Vagina (tissue), 2 donors: Measurements from ENCODE around the gene ST3GAL5. TPM values are rescaled to one million over a fixed set of nuclear protein-coding genes. Genes with fewer than 3 reads are reported as not detected.

Experiments used
- DNase-seq, 2 donors: peaks; one replicate each; pipeline ENCODE4 v3.0.0-alpha.2; 2017; ENCODE audit errors: extremely low spot score in 2 of 2
- H3K27ac ChIP-seq: fragments of 200-600 bp; sonication (generic); one replicate; pipeline ENCODE4 v1.5.1; 2019
- H3K27me3 ChIP-seq: fragments of 200-600 bp; sonication (generic); one replicate; pipeline ENCODE4 v1.5.1; 2019
- H3K36me3 ChIP-seq, 2 donors: fragments of 200-600 bp; sonication (generic); one replicate each; pipeline ENCODE4 v1.5.1; 2017 to 2019
- H3K4me1 ChIP-seq: fragments of 200-600 bp; sonication (generic); one replicate; pipeline ENCODE4 v1.5.1; 2019
- H3K4me3 ChIP-seq, 2 donors: fragments of 200-600 bp; sonication (generic); 1 replicate in 1 of 2; 2 replicates in 1 of 2; pipeline ENCODE4 v1.5.1; 2016 to 2019
- H3K9me3 ChIP-seq: fragments of 200-600 bp; sonication (generic); one replicate; pipeline ENCODE4 v1.5.1; 2019
- POLR2A ChIP-seq, 2 donors: fragments of 450-650 bp; IDR thresholded peaks; one replicate each; pipeline ENCODE4 v1.6.1; 2017; ENCODE audit warnings: antibody characterized with exemption in 2 of 2, mild to moderate bottlenecking in 2 of 2, moderate library complexity in 2 of 2
- POLR2AphosphoS5 ChIP-seq, 2 donors: sonication (generic); formaldehyde crosslinking; IDR thresholded peaks; one replicate each; pipeline ENCODE4 v1.9.0; 2017; ENCODE audit warnings: antibody characterized with exemption in 2 of 2, mild to moderate bottlenecking in 2 of 2, low read depth in 1 of 2; ENCODE audit not compliant: insufficient read depth in 1 of 2
- intact Hi-C: fragments of 100-400 bp; cut with DNase I; formaldehyde crosslinking; loops from one replicate; pipeline ENCODE4 v1.15.1; 2023
- total RNA-seq: library from RNA; depleted of rRNA; stranded (reverse); fragments of >200 nt; gene quantifications from one replicate; pipeline ENCODE4 v1.2.3, GENCODE V29; 2016
- TF ChIP-seq, protein P1 (sequence below), 3 experiments: fragments of 450-650 bp in 2 of 3; fragments of 200-600 bp in 1 of 3; sonication (generic) in 1 of 3; IDR thresholded peaks; one replicate each; pipeline ENCODE4 v1.5.1; 2017 to 2019; ENCODE audit warnings: antibody characterized with exemption in 3 of 3, mild to moderate bottlenecking in 2 of 3, moderate library complexity in 2 of 3

ST3GAL5 gene
- total RNA-seq, 1 donor from 2014 or later: 16.2 TPM

DNA sequence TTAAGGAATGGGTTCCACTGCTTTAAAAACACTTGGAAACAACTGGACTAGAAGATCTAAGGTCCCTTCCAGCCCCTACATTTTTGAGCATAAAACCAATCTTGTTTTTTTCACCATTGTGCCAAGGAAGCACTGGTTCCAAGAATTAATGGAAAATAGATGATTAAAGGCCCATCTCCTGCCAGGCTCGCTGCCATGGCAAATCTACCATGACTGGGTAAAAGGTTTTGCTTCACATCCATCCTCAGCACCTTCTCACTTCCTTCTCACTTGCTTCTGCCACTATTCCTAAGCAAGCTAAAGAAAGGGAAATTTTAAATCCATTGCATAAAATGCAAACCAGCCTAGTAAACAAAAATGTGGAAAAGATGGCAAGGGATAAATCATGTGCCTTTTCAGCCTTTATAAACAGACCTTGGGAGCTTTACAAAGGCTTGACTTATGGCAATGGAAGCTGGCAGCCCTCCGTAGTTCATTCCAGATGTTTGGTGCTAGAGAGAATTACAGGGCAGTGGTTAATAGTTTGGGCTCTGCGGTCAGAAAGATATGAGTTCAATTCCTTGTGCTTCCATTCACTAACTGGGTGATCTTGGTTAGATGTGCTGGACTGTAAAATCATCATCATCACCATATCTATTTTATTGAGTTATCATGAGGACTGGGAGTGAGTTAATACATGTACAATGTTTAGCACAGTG is 27.0 kb upstream of the ST3GAL5 start:
- Histone ChIP-seq H3K36me3 (no peaks in the 10 kb centered on the region), H3K27ac (peak overlapping the region; percentile 67), H3K27me3 (no peaks in the 10 kb centered on the region), H3K4me1 (peaks cover 22% of the 10 kb centered on the region), H3K9me3 (no peaks in the 10 kb centered on the region), H3K4me3 (no peak overlapping the region)
- DNase-seq: no peak
- intact Hi-C loops: no loop called here
- TF ChIP-seq, protein P1, sequence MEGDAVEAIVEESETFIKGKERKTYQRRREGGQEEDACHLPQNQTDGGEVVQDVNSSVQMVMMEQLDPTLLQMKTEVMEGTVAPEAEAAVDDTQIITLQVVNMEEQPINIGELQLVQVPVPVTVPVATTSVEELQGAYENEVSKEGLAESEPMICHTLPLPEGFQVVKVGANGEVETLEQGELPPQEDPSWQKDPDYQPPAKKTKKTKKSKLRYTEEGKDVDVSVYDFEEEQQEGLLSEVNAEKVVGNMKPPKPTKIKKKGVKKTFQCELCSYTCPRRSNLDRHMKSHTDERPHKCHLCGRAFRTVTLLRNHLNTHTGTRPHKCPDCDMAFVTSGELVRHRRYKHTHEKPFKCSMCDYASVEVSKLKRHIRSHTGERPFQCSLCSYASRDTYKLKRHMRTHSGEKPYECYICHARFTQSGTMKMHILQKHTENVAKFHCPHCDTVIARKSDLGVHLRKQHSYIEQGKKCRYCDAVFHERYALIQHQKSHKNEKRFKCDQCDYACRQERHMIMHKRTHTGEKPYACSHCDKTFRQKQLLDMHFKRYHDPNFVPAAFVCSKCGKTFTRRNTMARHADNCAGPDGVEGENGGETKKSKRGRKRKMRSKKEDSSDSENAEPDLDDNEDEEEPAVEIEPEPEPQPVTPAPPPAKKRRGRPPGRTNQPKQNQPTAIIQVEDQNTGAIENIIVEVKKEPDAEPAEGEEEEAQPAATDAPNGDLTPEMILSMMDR (IDR thresholded peaks at IDR 0.05): no peak
- TF ChIP-seq POLR2AphosphoS5 (IDR thresholded peaks at IDR 0.05; ENCODE audit: insufficient read depth in 1 of 2, low read depth in 1 of 2): no peak
- no peak for TF ChIP-seq POLR2A (IDR thresholded peaks at IDR 0.05)

DNA sequence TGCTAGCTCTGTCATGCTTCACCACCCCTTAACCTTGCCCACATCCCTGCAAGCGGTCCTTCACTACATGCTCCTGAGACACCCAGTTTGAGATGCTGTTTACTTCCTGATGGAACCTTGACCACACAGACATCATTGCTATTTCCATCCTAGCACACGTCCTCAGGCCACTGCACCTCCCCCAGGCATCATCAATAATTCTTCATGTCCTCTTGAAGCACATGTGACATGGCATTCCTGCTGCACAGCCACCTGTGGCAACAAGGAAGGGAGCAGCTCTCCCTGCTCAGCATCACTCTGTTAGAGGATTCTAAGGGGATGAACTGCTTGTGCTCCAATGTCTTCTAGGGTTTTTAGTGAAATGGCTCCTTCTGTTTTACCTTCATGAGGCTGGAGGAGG is 26.1 kb upstream of the ST3GAL5 start:
- DNase-seq: no peak
- Histone ChIP-seq H3K27me3 (no peaks in the 10 kb centered on the region), H3K36me3 (no peaks in the 10 kb centered on the region), H3K4me1 (peaks cover 22% of the 10 kb centered on the region), H3K9me3 (no peaks in the 10 kb centered on the region), H3K27ac (peak overlapping the region; percentile 67), H3K4me3 (no peak overlapping the region)
- TF ChIP-seq POLR2A (IDR thresholded peaks at IDR 0.05) (no peak), POLR2AphosphoS5 (IDR thresholded peaks at IDR 0.05; ENCODE audit: insufficient read depth in 1 of 2, low read depth in 1 of 2) (no peak)
- TF ChIP-seq, protein P1 (IDR thresholded peaks at IDR 0.05): no peak
- intact Hi-C loops: no loop called here

DNA sequence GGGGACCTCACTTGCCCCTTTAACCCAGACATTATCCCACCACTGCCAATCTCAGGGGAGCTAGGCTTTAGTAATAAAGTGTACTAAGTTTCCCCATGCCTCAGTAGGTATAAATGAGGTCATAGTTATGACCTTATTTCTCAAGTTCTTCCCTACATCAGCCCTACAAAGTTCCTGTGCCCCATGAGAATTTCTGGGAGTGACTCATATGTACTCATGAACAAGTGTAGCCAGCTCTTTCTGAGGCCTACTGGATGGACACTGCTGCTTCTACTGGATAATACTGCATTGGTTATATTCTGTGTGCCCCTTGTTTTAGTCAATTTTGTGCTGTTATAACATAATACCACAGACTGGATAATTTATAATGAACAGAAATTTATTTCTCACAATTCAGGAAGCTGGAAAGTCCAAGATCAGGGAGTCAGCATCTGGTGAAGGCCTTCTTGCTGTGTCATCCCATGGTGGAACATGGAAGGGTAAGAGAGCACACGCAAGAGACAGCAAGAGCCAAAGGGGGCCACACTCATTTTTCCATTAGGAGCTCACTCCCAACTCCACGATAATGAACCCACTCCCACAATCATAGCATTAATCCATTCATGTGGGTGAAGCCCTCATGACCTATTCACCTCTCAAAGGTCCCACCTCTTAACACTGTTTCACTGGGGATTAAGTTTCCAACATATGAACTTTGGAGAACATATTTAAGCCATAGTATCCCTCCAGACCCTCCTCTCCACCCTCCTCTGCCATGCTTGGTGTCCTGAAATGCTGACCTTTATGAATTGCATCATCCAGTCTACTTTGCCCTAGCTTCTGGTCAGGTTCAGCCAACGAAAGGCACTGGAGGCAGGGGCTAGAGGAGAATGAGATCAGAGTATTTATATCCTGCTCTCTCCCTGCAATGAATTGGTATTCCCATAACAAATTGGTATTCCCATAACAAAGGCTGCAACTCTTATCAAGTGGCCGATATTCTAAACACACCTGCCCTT is 25.4 kb upstream of the ST3GAL5 start:
- no peak overlapping the region for H3K4me3 ChIP-seq
- TF ChIP-seq POLR2AphosphoS5 (IDR thresholded peaks at IDR 0.05; ENCODE audit: insufficient read depth in 1 of 2, low read depth in 1 of 2) (no peak), POLR2A (IDR thresholded peaks at IDR 0.05) (no peak)
- TF ChIP-seq, protein P1 (IDR thresholded peaks at IDR 0.05): no peak
- H3K27ac ChIP-seq: peak overlapping the region; percentile 67
- no peak for DNase-seq
- H3K36me3 ChIP-seq: no peaks in the 10 kb centered on the region
- intact Hi-C loops: no loop called here
- H3K9me3 ChIP-seq: no peaks in the 10 kb centered on the region
- no peaks in the 10 kb centered on the region for H3K27me3 ChIP-seq
- H3K4me1 ChIP-seq: peaks cover 22% of the 10 kb centered on the region

DNA sequence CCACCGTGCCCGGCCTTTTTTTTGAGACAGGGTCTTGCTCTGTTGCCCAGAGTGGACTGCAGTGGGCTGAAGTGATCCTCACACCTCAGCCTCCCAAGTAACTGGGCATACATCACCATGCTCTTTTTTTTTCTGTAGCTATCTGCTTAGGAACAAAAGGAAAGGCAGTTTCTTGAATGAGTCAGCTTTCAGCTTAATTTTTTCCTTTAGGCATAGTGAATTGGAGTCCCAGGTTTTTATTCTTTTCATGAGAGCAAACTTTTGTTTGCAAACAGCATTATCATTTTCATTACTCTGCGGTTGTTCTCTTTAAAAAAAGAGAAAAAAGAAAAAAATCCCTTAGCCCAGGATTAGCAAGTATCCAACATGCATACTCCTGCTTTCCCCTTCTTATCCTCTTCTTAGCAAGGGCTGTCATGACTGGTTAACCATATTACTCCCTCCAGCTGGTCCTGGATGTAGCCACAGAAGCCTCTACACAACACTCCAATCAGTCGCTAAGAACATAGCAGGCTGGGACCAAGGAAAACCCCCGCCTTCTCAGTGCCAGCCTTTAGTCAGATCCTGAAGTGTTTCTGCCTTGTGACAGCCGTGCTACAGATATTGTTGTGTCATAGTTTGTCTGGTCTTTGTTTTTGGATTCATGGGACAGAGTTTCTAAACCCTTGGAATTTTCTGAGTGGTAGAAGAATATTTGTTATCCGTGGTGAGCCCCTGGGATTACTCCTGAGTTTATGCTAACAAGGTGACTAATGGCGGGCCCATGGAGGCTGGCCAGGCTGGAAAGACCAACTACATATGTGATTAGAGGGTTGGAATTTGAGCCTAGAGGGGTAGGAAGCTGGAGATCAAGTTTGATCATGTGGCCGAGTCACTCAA is 23.3 kb upstream of the ST3GAL5 start:
- Histone ChIP-seq H3K9me3 (no peaks in the 10 kb centered on the region), H3K27ac (peak overlapping the region; percentile 54), H3K4me3 (no peak overlapping the region), H3K27me3 (no peaks in the 10 kb centered on the region), H3K36me3 (no peaks in the 10 kb centered on the region), H3K4me1 (peaks cover 22% of the 10 kb centered on the region)
- TF ChIP-seq POLR2A (IDR thresholded peaks at IDR 0.05) (no peak), POLR2AphosphoS5 (IDR thresholded peaks at IDR 0.05; ENCODE audit: insufficient read depth in 1 of 2, low read depth in 1 of 2) (no peak)
- TF ChIP-seq, protein P1 (IDR thresholded peaks at IDR 0.05): no peak
- intact Hi-C loops: no loop called here
- DNase-seq: no peak
